GM21723 (cell line): Measurements from ENCODE around the gene FAM107B.

ENCODE experiments used
- ATAC-seq: cut with Tn5 transposase; IDR thresholded peaks from one replicate; pipeline ENCODE4 v1.9.1; 2021; ENCODE audit warnings: mild to moderate bottlenecking, moderate library complexity; ENCODE audit not compliant: unreplicated experiment

Gene FAM107B

GRCh38 chr10:14563359-14563940 lies 211.2 kb downstream of the FAM107B start:
- no peak for ATAC-seq

DNA sequence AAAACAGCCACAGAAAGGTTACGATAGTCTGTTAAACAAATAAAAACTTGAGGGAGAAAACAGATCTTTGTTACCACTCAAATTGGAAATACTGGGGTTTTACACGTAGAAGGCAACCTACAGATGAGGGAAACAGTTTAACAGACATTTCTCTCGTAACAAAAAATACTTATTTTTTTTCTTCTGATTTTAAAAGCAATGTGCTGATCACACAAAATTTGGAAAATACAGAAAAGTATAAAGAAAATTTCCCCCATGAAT lies 211.7 kb downstream of the FAM107B start:
- no peak for ATAC-seq

- no peak for ATAC-seq
Observed at GRCh38 chr10:14562218-14563075, 212.2 kb downstream of the FAM107B start.

DNA sequence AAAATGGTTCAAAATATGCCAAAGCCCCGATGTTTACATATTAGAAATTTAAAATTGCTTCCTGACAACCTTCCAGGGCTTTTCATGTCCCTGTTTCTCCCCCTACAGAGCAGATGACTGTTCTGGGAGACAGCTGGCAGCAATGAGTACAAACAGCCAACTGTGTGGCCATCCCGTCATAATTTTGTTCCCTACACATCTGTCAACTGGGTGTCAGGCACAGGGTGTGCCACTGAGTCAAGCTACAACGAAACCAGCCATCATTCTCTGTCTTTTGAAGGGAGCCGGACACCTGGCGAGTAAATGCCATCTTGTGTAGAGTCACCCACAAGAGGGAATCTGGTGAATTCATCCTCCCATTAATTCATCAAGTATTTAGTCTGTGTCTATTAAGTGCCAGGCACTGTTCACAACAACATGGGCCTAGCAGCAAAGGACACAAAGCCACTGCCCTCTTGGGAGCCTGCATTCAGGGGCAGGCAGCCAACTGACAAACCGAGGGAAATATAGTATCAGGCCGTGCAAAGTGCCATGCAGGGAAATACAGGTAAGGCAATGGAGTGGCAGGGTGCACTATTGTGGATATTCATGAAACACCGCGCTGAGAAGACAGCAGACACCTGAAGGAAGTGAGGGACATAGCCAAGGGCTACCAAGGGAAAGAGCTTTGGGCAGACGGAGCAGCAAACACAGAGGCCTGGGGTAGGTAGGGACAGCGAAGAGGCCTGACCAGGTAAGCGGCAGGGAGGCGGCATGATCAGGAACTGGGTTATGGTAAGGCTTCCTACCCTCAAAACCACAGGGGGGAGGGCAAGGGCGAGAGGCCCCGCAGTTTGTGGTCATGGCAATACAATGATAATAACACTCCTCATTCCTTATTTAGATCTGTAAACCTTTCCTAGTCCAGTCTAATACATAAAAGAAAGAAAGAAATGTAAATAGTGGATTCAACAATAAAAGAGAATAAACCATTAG lies 213.6 kb downstream of the FAM107B start:
- ATAC-seq: no peak

- ATAC-seq: peak; percentile 40
Observed at GRCh38 chr10:14560274-14560673, 214.4 kb downstream of the FAM107B start.

DNA sequence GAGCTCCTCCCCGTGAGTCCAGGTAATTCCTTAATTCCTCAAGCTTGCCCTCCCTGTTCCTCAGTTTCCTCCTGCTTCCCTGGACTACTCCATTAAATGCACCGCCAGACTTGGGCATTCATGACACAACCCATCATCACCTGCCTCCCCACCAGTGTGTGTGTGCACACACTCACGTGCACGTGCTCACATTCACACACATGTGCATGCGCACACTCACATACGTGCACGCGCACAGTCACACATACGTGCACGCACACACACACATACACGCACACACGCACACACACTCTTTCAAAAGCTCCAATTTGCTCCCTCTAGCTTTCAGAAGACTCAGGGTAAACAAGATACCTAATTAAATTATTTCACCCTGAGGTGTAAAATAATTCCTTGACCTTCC lies 216.7 kb downstream of the FAM107B start:
- ATAC-seq: no peak

DNA sequence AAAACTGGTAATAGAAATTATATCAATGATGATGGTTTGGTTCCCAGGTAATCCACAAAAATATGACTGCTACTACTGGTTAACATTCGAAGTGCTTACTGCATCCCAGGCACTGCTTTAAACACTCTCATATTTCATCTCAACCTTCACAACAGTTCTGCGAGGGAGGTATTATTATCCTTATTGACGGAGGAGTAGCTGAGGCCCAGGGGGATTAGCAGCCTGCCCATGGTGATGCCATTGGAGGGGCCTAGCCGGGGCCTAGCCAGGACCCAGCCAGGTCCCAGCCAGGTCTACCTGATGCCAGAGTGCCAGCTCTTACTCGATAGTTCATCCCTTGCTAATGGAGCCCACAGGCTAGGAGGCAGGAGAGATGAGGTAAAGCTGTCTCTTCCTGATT lies 217.1 kb downstream of the FAM107B start:
- no peak for ATAC-seq

GRCh38 chr10:14556285-14556956 lies 218.3 kb downstream of the FAM107B start:
- ATAC-seq: peak; percentile 54

- no peak for ATAC-seq
Observed at GRCh38 chr10:14555807-14556206, 218.9 kb downstream of the FAM107B start.

DNA sequence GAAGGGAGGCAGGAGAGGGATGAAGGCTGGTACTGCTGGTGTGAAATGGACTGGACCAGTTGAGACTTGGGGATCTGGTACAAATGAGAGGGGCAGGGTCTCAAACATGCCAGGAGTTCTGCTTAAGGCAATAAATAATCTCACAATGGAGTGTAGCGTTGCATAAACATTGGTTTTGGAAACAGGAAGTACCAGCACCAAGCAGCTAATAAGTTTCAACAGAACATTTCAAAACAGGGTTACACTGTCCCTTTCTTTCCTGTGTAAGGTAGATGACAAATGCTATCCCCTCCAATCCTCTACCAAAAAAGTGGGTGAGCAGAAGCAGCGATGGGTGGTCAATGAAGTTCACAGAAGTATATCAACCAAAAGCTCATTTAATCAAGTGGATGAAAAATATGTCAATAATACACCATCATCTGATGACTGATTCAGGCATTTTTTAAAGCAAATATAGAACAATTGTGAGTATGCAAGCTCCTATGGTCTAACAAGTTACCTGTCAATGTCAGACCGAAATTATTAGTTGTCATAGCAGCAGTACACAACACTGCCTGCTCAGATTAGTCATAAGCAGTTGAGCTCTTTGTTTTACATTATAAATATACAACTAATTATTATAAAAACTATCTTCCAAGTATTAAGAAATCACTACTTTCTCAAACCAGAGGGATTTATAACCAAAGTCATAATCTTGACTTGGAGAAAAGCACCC lies 220.0 kb downstream of the FAM107B start:
- no peak for ATAC-seq

DNA sequence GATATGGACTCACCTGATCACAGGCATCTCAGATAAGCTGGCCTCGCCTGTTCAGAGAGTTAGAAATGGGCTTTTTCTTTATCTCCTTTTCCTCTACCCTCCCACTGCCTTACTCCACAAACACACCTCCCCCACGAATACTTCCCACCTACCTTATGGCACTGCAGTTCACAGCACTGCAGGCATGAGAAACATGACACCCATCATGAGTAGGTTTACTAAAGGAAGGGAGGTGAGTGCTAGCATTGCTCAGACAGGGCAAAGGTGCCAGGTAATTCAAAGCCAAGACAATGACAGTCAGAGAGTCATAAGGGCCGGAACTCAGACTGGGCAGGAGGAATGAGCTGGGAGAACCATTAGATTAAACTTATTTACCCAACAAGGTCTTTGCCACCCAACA lies 220.6 kb downstream of the FAM107B start:
- no peak for ATAC-seq

DNA sequence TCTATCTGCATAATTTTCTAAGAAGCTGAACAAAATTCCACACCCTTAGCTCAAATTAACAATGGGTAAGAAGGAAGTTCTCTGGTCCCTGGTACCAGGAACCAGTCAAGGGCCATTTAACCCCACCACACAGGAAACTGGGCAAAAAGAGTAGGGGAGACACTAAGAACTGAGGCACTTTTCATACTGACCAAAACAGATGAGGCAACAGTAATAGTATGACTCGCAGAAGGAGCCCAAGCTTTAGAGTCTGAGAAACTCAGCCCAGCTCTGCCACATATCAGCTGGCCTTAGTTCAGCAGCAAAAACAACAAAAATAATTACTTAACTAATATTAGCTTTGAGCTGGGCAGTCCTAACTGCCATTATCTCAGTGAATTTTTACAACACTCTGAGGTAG lies 221.2 kb downstream of the FAM107B start:
- no peak for ATAC-seq

GRCh38 chr10:14552015-14552414 lies 222.7 kb downstream of the FAM107B start:
- ATAC-seq: no peak

- no peak for ATAC-seq
Observed at GRCh38 chr10:14550471-14550981, 224.2 kb downstream of the FAM107B start.

- no peak for ATAC-seq
Observed at GRCh38 chr10:14549496-14549895, 225.2 kb downstream of the FAM107B start.

- ATAC-seq: no peak
Observed at GRCh38 chr10:14548970-14549369, 225.7 kb downstream of the FAM107B start.

DNA sequence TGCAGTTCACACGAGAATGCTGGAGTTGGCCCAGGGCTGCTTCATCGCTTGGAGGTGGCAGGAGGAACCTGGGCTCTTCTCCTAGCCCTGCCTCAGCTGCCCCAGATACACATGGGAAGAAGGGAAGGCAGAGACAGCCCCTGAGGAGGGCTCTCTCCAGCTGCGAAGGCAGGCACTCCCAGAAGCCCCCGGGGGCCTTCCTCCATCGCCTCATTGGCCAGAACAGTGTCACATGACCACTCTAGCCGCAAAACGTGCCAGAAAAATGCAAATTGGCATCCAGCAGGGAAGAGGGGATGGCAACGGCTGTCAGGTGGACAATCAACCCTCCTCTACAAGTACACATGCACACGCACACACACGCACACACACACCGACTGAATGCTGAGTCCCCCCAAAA lies 226.2 kb downstream of the FAM107B start:
- no peak for ATAC-seq

DNA sequence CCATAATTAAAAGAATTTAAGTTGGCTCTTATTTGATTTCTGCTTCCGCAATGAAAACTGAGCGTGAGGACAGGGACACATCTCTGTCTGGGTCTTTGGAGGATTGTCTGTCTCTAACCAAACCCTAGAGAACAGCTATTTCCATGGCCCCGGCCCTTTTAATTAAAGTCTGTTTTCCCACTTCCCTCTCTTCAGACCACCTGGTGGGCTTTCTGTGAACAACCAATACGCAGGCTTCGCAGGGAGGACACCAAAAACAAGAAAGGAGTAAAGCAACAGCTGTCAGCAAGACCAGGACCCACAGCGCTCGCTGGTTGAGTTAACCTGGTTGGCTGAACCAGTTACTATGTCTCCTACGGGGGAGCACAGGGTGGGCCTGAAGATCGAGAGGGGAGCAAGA lies 226.9 kb downstream of the FAM107B start:
- no peak for ATAC-seq

GRCh38 chr10:14545827-14546226 lies 228.9 kb downstream of the FAM107B start:
- no peak for ATAC-seq

- ATAC-seq: peak; percentile 13
Observed at GRCh38 chr10:14543904-14544210, 230.8 kb downstream of the FAM107B start.
